ENCODE data around the gene PRICKLE2.

The PRICKLE2 gene

DNA sequence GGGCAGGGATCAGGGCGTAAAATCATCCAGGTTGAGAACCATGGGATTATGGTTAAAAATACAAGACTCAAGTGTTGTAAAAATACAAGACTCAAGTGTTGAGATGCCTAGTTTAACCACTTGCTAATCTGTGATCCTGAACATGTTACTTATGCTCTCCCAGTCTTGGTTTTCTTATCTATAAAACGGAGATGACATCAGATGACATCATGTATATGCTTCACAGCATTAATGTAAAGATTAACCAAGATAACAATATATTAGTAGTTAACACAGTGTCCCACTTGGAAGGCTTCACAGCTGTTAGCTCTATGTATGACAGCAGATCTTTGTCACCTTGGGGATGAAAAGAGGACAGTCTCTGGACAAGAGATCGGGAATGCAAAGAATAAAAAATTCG lies 96.2 kb downstream of the PRICKLE2 start:
- DNase-seq (no peak), ATAC-seq (replicated peaks) (no peak)
- Mint-ChIP-seq H3K27ac (no peak overlapping the region), H3K36me3 (ENCODE audit: insufficient read depth) (no peaks in the 10 kb centered on the region), H3K27me3 (peaks cover 15% of the 10 kb centered on the region in 2 donors), H3K4me1 (ENCODE audit: low read depth in 2 of 2) (no peaks in the 10 kb centered on the region), H3K9me3 (no peaks in the 10 kb centered on the region), H3K4me3 (no peak overlapping the region)

- ATAC-seq (replicated peaks) (no peak), DNase-seq (no peak)
- H3K4me1 Mint-ChIP-seq (ENCODE audit: low read depth in 2 of 2), result no peaks in the 10 kb centered on the region
- no peak overlapping the region for H3K4me3 Mint-ChIP-seq
- peaks cover 15% of the 10 kb centered on the region in 2 donors for H3K27me3 Mint-ChIP-seq
- H3K9me3 Mint-ChIP-seq, result no peaks in the 10 kb centered on the region
- no peaks in the 10 kb centered on the region for H3K36me3 Mint-ChIP-seq (ENCODE audit: insufficient read depth)
- no peak overlapping the region for H3K27ac Mint-ChIP-seq
Observed at GRCh38 chr3:64125561-64125960, 99.7 kb downstream of the PRICKLE2 start.

DNA sequence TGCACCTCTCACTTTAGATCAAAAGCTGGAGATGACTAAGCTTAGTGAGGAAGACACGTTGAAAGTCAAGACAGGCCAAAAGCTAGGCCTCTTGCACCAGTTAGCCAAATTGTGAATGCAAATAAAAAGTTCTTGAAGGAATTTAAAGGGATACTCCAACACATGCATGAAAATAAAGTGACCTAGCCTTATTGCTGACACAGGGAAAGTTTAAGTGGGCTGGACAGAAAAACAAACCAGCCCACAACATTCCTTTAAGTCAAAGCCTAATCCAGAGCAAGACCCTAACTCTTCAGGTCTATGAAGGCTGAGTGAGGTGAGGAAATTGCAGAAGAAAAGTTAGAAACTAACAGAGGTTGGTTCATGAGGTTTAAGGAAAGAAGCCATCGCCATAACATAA lies 101.3 kb downstream of the PRICKLE2 start:
- no peaks in the 10 kb centered on the region for H3K4me1 Mint-ChIP-seq (ENCODE audit: low read depth in 2 of 2)
- no peaks in the 10 kb centered on the region for H3K36me3 Mint-ChIP-seq (ENCODE audit: insufficient read depth)
- DNase-seq, result no peak
- H3K9me3 Mint-ChIP-seq, result peaks cover 0 to 9% of the 10 kb centered on the region in 2 donors
- H3K27ac Mint-ChIP-seq, result no peak overlapping the region
- no peak overlapping the region for H3K4me3 Mint-ChIP-seq
- ATAC-seq (replicated peaks), result no peak
- H3K27me3 Mint-ChIP-seq, result peaks cover 11 to 15% of the 10 kb centered on the region in 2 donors

- Mint-ChIP-seq H3K27me3 (peaks cover 5 to 6% of the 10 kb centered on the region in 2 donors), H3K4me3 (no peak overlapping the region), H3K4me1 (ENCODE audit: low read depth in 2 of 2) (no peaks in the 10 kb centered on the region), H3K36me3 (ENCODE audit: insufficient read depth) (no peaks in the 10 kb centered on the region), H3K27ac (no peak overlapping the region), H3K9me3 (peaks cover 0 to 12% of the 10 kb centered on the region in 2 donors)
- ATAC-seq (replicated peaks) (no peak), DNase-seq (no peak)
Observed at GRCh38 chr3:64122476-64122875, 102.8 kb downstream of the PRICKLE2 start.

DNA sequence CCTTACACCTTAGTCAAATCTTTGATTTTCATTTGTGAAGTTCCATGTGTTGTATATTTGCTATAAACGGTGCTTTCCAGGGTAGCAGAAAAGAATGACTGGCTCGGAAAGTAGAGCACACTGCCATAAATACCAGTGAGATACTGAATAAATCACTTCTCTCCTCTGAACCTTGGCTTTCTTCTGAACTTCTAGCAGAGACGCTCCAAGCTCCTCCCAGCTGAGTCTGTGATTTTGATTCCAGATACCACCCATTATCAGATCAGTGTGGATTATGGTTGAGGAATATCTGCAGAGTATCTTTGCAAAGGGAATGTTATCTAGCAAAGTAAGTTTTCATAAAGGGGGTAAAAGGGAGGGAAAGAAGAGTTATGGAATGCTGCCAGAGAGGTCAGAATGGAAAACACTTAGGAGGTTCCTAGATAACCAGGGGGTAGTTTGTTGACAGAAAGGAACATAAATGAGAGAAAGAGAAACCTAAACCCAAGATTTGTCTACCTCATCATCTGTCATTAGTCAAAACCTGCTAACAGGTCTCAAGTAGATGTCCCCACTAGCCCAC lies 103.4 kb downstream of the PRICKLE2 start:
- H3K4me3 Mint-ChIP-seq, result no peak overlapping the region
- DNase-seq (no peak), ATAC-seq (replicated peaks) (no peak)
- H3K4me1 Mint-ChIP-seq (ENCODE audit: low read depth in 2 of 2), result no peaks in the 10 kb centered on the region
- H3K9me3 Mint-ChIP-seq, result peaks cover 0 to 12% of the 10 kb centered on the region in 2 donors
- no peaks in the 10 kb centered on the region for H3K36me3 Mint-ChIP-seq (ENCODE audit: insufficient read depth)
- peaks cover 0 to 5% of the 10 kb centered on the region in 2 donors for H3K27me3 Mint-ChIP-seq
- H3K27ac Mint-ChIP-seq, result no peak overlapping the region

- peaks cover 0 to 6% of the 10 kb centered on the region in 2 donors for H3K27me3 Mint-ChIP-seq
- no peaks in the 10 kb centered on the region for H3K4me1 Mint-ChIP-seq (ENCODE audit: low read depth in 2 of 2)
- no peaks in the 10 kb centered on the region for H3K36me3 Mint-ChIP-seq (ENCODE audit: insufficient read depth)
- no peak for DNase-seq
- no peak overlapping the region for H3K27ac Mint-ChIP-seq
- no peak overlapping the region for H3K4me3 Mint-ChIP-seq
- H3K9me3 Mint-ChIP-seq, result peaks cover 0 to 12% of the 10 kb centered on the region in 2 donors
- no peak for ATAC-seq (replicated peaks)
Observed at GRCh38 chr3:64120876-64121275, 104.4 kb downstream of the PRICKLE2 start.

GRCh38 chr3:64117483-64117882 lies 107.8 kb downstream of the PRICKLE2 start:
- Mint-ChIP-seq H3K4me1 (ENCODE audit: low read depth in 2 of 2) (no peaks in the 10 kb centered on the region), H3K9me3 (peaks cover 0 to 18% of the 10 kb centered on the region in 2 donors), H3K27ac (no peak overlapping the region), H3K27me3 (peaks cover 11 to 16% of the 10 kb centered on the region in 2 donors), H3K4me3 (no peak overlapping the region), H3K36me3 (ENCODE audit: insufficient read depth) (no peaks in the 10 kb centered on the region)
- no peak for DNase-seq
- no peak for ATAC-seq (replicated peaks)

DNA sequence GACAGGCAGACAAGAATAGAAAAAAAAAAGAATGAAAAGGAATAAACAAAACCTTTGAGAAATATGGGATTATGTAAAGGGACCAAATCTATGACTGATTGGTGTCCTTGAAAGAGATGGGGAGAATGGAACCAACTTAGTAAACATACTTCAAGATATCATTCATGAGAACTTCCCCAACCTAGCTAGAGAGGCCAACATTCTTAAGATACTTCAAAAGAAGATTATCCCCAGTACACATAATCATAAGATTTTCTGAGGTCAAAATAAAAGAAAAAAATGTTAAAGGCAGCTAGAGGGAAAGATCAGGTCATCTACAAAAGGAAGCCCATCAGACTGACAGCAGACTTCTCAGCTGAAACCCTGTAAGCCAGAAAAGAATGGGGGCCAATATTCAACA lies 110.6 kb downstream of the PRICKLE2 start:
- Mint-ChIP-seq H3K27me3 (peaks cover 24 to 30% of the 10 kb centered on the region in 2 donors), H3K36me3 (ENCODE audit: insufficient read depth) (no peaks in the 10 kb centered on the region), H3K27ac (no peak overlapping the region), H3K4me1 (ENCODE audit: low read depth in 2 of 2) (no peaks in the 10 kb centered on the region), H3K4me3 (no peak overlapping the region), H3K9me3 (peaks cover 0 to 17% of the 10 kb centered on the region in 2 donors)
- DNase-seq (no peak), ATAC-seq (replicated peaks) (no peak)

DNA sequence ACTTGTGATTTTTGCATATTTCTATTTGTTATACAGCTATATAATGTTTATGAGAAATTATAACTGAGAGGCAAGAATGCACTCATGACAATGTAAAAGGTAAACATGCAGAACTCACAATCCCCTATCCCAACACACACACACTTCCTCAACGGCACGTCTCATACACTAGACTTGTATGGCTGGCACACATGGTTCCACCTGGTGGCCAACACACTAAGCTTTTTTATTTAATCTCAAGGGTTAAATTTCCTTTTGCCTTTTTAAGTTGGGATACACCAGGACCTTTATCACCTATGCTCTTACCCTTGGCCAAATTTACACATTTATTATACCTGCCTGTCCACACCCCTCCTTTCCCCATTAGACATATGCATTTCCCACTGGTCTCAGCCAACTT lies 113.4 kb downstream of the PRICKLE2 start:
- no peak for ATAC-seq (replicated peaks)
- H3K4me3 Mint-ChIP-seq, result no peak overlapping the region
- no peak overlapping the region for H3K27ac Mint-ChIP-seq
- H3K4me1 Mint-ChIP-seq (ENCODE audit: low read depth in 2 of 2), result no peaks in the 10 kb centered on the region
- no peak for DNase-seq
- peaks cover 0 to 6% of the 10 kb centered on the region in 2 donors for H3K9me3 Mint-ChIP-seq
- peaks cover 25 to 27% of the 10 kb centered on the region in 2 donors for H3K27me3 Mint-ChIP-seq
- no peaks in the 10 kb centered on the region for H3K36me3 Mint-ChIP-seq (ENCODE audit: insufficient read depth)

DNA sequence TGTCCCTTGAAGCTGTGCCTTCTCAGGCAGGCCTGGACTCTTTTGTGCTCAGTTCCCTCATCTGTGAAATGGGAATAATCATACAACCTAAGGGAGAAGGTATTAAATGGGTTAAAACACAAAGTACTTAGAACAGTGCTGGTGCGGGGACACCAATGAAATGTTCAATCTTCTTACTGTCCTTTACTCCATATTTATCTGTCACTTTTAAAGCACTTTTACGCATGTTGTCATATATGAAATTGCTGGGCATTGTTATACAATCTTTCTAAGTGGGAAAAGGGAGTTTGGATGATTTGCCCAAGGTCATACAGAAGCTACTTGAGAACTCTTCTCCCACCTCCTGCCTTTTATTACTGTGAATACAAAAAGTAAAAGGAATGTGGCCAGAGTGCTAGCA lies 114.2 kb downstream of the PRICKLE2 start:
- Mint-ChIP-seq H3K4me3 (no peak overlapping the region), H3K4me1 (ENCODE audit: low read depth in 2 of 2) (no peaks in the 10 kb centered on the region), H3K9me3 (peaks cover 0 to 6% of the 10 kb centered on the region in 2 donors), H3K27me3 (peaks cover 30 to 35% of the 10 kb centered on the region in 2 donors), H3K27ac (no peak overlapping the region), H3K36me3 (ENCODE audit: insufficient read depth) (no peaks in the 10 kb centered on the region)
- no peak for DNase-seq
- no peak for ATAC-seq (replicated peaks)

DNA sequence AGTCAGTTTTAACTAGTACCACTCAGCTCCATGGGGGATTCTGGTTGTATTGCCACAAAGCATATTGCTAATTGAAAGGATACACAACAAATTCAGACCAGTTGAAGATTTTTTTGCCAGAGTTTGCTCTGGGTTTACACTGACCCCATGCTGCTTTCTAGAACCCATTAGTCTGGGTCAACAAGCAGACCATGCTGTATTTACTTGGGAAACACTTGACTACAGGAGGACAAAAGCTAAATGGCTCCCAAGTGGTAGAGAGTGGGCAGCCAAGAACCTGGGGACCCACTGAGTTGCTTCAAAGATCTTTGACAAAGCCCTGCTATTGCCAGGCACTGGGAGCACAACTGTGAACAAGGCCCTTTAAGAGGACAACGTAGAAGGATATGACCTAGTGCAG lies 115.2 kb downstream of the PRICKLE2 start:
- H3K9me3 Mint-ChIP-seq, result peaks cover 0 to 6% of the 10 kb centered on the region in 2 donors
- H3K27ac Mint-ChIP-seq, result no peak overlapping the region
- no peaks in the 10 kb centered on the region for H3K4me1 Mint-ChIP-seq (ENCODE audit: low read depth in 2 of 2)
- ATAC-seq (replicated peaks) (no peak), DNase-seq (no peak)
- peaks cover 23 to 35% of the 10 kb centered on the region in 2 donors for H3K27me3 Mint-ChIP-seq
- no peak overlapping the region for H3K4me3 Mint-ChIP-seq
- no peaks in the 10 kb centered on the region for H3K36me3 Mint-ChIP-seq (ENCODE audit: insufficient read depth)

DNA sequence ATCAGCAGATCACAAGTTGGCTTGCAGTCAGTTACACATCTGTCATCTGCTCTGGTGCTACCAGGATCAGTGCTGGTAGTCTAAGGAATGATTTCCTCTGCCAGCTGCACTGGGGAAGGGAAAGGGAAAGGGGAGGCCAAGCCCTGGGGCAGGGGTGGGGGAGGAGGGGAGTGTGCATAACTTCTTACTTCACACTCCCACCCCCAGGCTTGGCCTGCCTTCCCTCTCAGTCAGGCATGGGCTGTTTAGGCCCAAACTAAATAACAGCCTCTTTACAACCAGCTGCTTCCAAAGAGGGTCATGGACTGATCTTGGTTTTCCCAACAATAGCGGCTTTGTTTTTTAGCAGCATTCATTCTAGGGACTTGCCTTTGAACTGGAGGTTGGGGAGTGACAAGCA lies 115.8 kb downstream of the PRICKLE2 start:
- no peak for ATAC-seq (replicated peaks)
- Mint-ChIP-seq H3K4me1 (ENCODE audit: low read depth in 2 of 2) (no peaks in the 10 kb centered on the region), H3K4me3 (no peak overlapping the region), H3K36me3 (ENCODE audit: insufficient read depth) (no peaks in the 10 kb centered on the region), H3K9me3 (peaks cover 0 to 6% of the 10 kb centered on the region in 2 donors), H3K27ac (no peak overlapping the region), H3K27me3 (peaks cover 27 to 35% of the 10 kb centered on the region in 2 donors)
- no peak for DNase-seq

DNA sequence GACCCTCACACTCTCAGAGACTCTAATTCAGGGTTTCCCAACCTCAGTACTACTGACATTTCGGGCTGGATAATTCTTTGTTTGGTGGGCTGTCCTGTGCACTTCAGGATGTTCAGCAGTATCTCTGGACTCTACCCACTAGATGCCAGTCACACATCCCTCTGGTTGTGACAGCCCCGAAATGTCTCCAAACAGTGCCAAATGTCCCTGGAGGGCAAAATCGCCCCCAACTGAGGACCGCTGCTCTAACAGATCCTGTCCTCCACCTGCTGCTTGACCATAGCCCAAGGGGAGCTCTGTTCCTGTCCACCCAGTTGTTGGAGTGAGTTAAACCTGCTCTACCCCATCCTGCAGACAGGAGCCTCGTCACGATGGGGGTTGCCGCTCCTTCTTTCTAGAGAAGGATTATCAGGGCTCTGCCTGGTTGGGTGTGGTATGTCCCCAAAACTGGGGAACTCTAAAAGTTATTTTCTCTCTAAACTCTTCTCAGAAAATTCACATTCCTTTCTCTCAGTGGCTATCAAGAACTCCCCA lies 116.4 kb downstream of the PRICKLE2 start:
- Mint-ChIP-seq H3K4me3 (no peak overlapping the region), H3K27ac (no peak overlapping the region), H3K36me3 (ENCODE audit: insufficient read depth) (no peaks in the 10 kb centered on the region), H3K4me1 (ENCODE audit: low read depth in 2 of 2) (no peaks in the 10 kb centered on the region), H3K9me3 (no peaks in the 10 kb centered on the region), H3K27me3 (peaks cover 27 to 29% of the 10 kb centered on the region in 2 donors)
- no peak for ATAC-seq (replicated peaks)
- DNase-seq, result no peak

- ATAC-seq (replicated peaks) (no peak), DNase-seq (no peak)
- Mint-ChIP-seq H3K27me3 (peaks cover 24 to 27% of the 10 kb centered on the region in 2 donors), H3K9me3 (no peaks in the 10 kb centered on the region), H3K4me1 (ENCODE audit: low read depth in 2 of 2) (no peaks in the 10 kb centered on the region), H3K4me3 (no peak overlapping the region), H3K36me3 (ENCODE audit: insufficient read depth) (no peaks in the 10 kb centered on the region), H3K27ac (no peak overlapping the region)
Observed at GRCh38 chr3:64108231-64108630, 117.0 kb downstream of the PRICKLE2 start.
